ENCODE results near the gene ZBTB39. TPM values are rescaled to one million over a fixed set of nuclear protein-coding genes. Genes with fewer than 3 reads are reported as not detected.

Gene ZBTB39
- total RNA-seq, 2 donors from 2014 or later = 3.0 to 5.9 TPM

DNA sequence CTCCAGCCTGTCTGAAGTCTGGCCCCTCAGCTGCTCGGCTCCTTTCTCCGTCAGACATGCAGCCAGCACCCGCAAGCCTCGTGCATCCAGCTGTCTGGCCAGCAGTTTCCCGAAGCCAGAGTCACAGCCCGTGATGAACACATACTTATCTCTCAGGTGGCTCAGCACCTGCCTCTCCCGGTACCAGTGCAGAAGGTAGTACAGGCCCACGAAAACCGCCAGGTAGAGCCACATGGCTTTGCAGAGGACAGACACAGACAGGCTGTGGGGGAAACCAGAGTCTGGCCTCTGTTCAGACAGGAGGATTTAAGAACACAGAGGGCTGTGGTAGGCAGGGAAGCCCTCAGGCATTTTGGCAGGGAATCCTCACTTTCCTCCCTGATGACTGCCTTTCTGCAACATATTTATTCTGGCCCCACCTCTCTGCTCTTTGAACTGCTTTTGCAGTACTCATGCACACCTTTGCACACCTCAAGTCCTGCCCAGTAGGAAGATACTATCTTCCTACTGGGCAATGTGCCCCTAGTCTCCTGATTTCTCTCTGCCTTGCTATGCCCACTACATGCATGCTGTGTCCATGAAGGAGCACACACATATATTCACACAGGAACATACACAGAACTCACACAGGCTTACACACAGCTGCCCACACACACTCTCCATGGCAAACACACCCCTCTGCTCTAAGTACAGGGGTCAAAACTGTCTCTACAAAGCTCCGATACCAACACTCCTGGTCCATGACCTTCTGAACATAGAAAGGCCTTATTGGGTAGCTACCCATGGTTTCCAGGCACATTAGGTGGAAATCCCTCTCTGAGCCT lies 48.9 kb downstream of the ZBTB39 start, which contains the start of gene RDH16:
TSS of gene RDH16 (minus strand) at position 380 of the 824 bp plus-strand sequence. CDS start at position 234, 146 bp downstream.
- no peaks in the 10 kb centered on the region for H3K4me1 ChIP-seq
- DNase-seq (ENCODE audit: low spot score) = no peak
- peaks cover 0 to 9% of the 10 kb centered on the region in 2 donors for H3K9me3 ChIP-seq
- no peak within 1 kb of the TSS for H3K27ac ChIP-seq
- TF ChIP-seq, protein P1, sequence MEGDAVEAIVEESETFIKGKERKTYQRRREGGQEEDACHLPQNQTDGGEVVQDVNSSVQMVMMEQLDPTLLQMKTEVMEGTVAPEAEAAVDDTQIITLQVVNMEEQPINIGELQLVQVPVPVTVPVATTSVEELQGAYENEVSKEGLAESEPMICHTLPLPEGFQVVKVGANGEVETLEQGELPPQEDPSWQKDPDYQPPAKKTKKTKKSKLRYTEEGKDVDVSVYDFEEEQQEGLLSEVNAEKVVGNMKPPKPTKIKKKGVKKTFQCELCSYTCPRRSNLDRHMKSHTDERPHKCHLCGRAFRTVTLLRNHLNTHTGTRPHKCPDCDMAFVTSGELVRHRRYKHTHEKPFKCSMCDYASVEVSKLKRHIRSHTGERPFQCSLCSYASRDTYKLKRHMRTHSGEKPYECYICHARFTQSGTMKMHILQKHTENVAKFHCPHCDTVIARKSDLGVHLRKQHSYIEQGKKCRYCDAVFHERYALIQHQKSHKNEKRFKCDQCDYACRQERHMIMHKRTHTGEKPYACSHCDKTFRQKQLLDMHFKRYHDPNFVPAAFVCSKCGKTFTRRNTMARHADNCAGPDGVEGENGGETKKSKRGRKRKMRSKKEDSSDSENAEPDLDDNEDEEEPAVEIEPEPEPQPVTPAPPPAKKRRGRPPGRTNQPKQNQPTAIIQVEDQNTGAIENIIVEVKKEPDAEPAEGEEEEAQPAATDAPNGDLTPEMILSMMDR (IDR thresholded peaks at IDR 0.05) = no peak
- H3K4me3 ChIP-seq = no peak within 1 kb of the TSS
- H3K36me3 ChIP-seq = no peaks in the 10 kb centered on the region
- H3K27me3 ChIP-seq = no peaks in the 10 kb centered on the region

DNA sequence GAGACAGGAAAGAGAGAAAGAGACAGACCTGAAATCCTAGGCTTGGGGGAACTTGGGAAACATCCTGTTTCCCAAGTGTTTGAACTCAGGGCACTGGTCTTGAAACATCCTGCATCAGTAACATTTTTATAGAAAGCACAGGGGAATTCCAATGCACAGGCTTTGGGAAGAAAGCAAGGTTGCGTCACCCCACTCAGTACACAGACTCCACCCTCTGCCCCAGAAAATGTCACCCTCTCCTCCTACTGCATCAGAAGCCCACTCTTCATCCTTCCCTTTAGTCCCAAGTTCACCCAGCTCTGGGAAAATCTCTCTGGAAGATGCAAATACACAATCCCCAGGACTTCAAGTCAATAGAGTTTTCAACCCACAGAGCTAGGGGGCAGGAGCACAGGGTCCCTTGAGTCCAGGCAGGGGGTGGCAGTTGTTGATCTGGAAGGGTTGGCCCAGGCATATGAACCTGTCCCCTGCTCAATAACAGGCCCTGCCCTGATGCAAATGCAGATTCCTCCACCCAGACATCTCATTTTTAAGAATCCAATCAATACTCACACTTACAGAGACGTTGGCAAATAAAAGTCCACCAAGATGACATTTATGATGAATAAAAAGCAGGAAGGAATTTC lies 50.6 kb downstream of the ZBTB39 start:
- Histone ChIP-seq H3K27me3 (no peaks in the 10 kb centered on the region), H3K36me3 (no peaks in the 10 kb centered on the region), H3K27ac (no peak overlapping the region), H3K4me3 (no peak overlapping the region), H3K9me3 (peaks cover 0 to 9% of the 10 kb centered on the region in 2 donors), H3K4me1 (no peaks in the 10 kb centered on the region)
- DNase-seq (ENCODE audit: low spot score) = no peak
- TF ChIP-seq, protein P1 (IDR thresholded peaks at IDR 0.05) = no peak

DNA sequence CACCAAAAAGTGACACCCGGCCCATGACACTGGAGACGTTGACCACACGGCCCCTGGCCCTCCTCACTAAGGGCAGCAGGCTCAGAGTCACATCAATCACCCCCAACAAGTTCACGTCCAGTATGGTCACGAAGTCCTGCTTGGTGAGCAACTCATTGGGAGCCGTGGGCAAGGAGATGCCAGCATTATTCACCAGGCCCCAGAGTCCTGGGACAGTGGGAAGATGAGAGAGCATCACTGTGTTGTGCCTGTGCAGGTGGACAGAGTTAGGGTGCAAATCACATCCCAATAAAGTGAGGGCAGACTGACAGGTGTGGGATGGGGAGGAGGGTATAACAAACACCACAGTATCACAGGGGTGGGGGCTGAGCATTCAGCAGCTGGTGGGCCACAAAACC lies 51.4 kb downstream of the ZBTB39 start:
- H3K9me3 ChIP-seq = peaks cover 0 to 9% of the 10 kb centered on the region in 2 donors
- H3K4me1 ChIP-seq = no peaks in the 10 kb centered on the region
- DNase-seq (ENCODE audit: low spot score) = no peak
- no peak overlapping the region for H3K27ac ChIP-seq
- TF ChIP-seq, protein P1 (IDR thresholded peaks at IDR 0.05) = no peak
- H3K27me3 ChIP-seq = no peaks in the 10 kb centered on the region
- no peak overlapping the region for H3K4me3 ChIP-seq
- no peaks in the 10 kb centered on the region for H3K36me3 ChIP-seq

DNA sequence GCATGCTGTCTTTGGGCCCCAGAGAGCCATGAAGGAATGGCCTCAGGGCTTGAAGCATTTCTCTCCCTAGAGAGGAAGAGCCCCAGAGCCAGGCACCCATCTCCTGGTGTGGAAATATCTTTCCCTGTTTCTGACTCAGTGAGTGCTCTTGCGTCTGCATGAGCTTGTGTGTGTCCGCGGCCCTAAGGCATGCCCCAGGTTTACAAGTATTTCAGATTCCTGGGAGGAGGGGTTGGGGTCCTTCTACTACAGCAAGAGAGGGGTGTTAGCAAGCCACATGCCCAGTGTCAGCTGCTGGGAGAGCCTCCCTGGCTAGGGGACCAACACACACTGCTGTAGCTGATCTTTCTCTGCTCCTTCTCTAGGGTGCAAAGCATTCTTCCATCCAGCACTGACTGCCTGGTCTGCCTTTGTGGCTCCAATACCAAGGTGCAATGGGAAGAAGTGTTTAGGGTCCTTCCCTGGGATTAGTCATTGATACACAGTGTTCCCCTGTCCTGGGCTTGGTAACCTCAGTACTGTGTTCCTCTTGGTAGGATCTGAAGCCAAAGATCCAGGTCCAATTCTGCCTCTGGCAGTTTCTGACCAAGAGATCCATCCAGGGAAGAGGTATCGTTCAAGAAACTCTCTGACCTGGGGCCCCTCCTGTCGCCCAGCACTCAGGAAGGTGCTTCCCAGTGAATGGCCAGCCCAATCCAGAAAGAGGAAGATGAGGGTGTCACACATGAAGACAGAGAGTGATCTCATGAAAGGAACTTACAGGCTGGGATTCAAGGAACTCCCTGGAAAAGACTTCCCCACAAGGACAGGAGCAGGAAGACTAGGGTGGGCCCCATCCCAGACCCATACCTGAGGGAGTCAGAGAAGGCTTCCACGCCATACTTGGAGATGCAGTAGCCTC lies 52.0 kb downstream of the ZBTB39 start:
- Histone ChIP-seq H3K4me1 (no peaks in the 10 kb centered on the region), H3K27ac (no peak overlapping the region), H3K36me3 (no peaks in the 10 kb centered on the region), H3K4me3 (no peak overlapping the region), H3K9me3 (peaks cover 0 to 9% of the 10 kb centered on the region in 2 donors), H3K27me3 (no peaks in the 10 kb centered on the region)
- TF ChIP-seq, protein P1 (IDR thresholded peaks at IDR 0.05) = no peak
- DNase-seq (ENCODE audit: low spot score) = no peak

DNA sequence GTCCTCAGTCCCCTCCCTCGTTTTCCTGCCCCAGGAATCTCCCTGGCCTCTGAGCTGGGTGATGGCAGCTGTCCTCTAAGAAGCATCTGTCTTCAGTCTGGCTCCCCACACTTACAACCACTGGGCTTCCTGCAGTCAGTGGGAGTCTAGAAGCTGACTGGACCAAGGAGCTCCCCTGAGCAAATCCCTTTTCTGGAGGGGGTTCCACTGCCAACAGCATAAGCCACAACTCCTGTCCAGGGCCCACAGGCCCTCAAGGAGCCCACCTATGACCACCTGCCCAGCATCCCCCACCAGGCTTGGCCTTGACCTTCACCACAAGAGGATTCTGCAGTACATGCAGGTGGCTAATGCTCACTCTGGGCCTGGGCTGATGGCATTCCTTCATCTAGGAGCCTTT lies 53.0 kb downstream of the ZBTB39 start:
- Histone ChIP-seq H3K4me1 (no peaks in the 10 kb centered on the region), H3K27me3 (no peaks in the 10 kb centered on the region), H3K9me3 (peaks cover 0 to 4% of the 10 kb centered on the region in 2 donors), H3K27ac (no peak overlapping the region), H3K4me3 (no peak overlapping the region), H3K36me3 (no peaks in the 10 kb centered on the region)
- DNase-seq (ENCODE audit: low spot score) = no peak
- TF ChIP-seq, protein P1 (IDR thresholded peaks at IDR 0.05) = no peak
